OCI-M2 (cell line): ENCODE measurements around the gene SDC4.

Experiments used
- DNase-seq: peaks from one replicate; lab custom pipeline; 2025; ENCODE audit not compliant: unreplicated experiment; lab: John Stamatoyannopoulos, UW

SDC4 gene

GRCh38 chr20:45320948-45321595 is 27.2 kb downstream of the SDC4 start:
- no peak for DNase-seq

GRCh38 chr20:45318948-45319347 is 29.3 kb downstream of the SDC4 start:
- no peak for DNase-seq

- DNase-seq = no peak
Measured at GRCh38 chr20:45318386-45318939, 29.8 kb downstream of the SDC4 start.

GRCh38 chr20:45317826-45318225 is 30.4 kb downstream of the SDC4 start:
- no peak for DNase-seq

GRCh38 chr20:45316150-45317080 is 31.8 kb downstream of the SDC4 start:
- no peak for DNase-seq

- DNase-seq = no peak
Measured at GRCh38 chr20:45315672-45316071, 32.6 kb downstream of the SDC4 start.

- DNase-seq = no peak
Measured at GRCh38 chr20:45313943-45314342, 34.3 kb downstream of the SDC4 start.

- DNase-seq = no peak
Measured at GRCh38 chr20:45313065-45313695, 35.0 kb downstream of the SDC4 start.

GRCh38 chr20:45312241-45312640 is 36.0 kb downstream of the SDC4 start:
- DNase-seq = no peak

GRCh38 chr20:45311589-45312211 is 36.5 kb downstream of the SDC4 start:
- no peak for DNase-seq

GRCh38 chr20:45309075-45309474 is 39.1 kb downstream of the SDC4 start:
- DNase-seq = no peak

GRCh38 chr20:45308117-45308778 is 40.0 kb downstream of the SDC4 start, which contains the start of gene MATN4:
Gene MATN4, minus strand, starts transcription at chr20:45308299. Its CDS starts 2,717 bp downstream, at chr20:45305582.
- no peak for DNase-seq

GRCh38 chr20:45307076-45307640 is 41.1 kb downstream of the SDC4 start:
- DNase-seq = no peak

GRCh38 chr20:45306431-45306982 is 41.7 kb downstream of the SDC4 start, which contains the start of gene RBPJL:
Gene RBPJL, plus strand, starts transcription at chr20:45306840. Its CDS starts 83 bp downstream, at chr20:45306923.
- no peak for DNase-seq

GRCh38 chr20:45305262-45305661 is 43.0 kb downstream of the SDC4 start:
- DNase-seq = no peak

GRCh38 chr20:45304464-45304999 is 43.7 kb downstream of the SDC4 start:
- no peak for DNase-seq

GRCh38 chr20:45303586-45304463 is 44.4 kb downstream of the SDC4 start:
- DNase-seq = no peak

GRCh38 chr20:45301824-45302271 is 46.4 kb downstream of the SDC4 start:
- no peak for DNase-seq
